Stimulated activated CD4-positive, alpha-beta T cell treated with anti-CD3 and anti-CD28 coated beads, Interleukin-15, amount 100 ng/mL, for 48 hours (primary cell): ENCODE data around the gene MIA2.

Experiments used
- DNase-seq, 2 donors: peaks; one replicate each; pipeline ENCODE4 v3.0.0-alpha.2; 2020; ENCODE audit warnings: low read depth in 2 of 2

Gene MIA2

DNA sequence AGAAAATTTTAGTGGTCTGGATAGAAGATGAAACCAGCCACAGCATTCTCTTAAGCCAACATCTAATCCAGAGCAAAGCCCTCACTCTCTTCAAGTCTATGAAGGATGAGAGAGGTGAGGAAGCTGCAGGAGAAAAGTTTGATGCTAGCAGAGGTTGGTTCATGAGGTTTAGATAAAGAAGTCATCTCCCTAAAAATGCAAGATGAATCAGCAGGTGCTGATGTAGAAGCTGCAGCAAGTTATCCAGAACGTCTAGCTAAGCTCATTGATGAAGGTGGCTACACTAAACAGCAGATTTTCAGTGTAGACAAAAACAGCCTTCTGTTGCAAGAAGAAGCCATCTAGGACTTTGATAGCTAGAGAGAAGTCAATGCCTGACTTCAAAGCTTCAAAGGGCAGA, 150.0 kb downstream of the MIA2 start:
- no peak for DNase-seq

DNA sequence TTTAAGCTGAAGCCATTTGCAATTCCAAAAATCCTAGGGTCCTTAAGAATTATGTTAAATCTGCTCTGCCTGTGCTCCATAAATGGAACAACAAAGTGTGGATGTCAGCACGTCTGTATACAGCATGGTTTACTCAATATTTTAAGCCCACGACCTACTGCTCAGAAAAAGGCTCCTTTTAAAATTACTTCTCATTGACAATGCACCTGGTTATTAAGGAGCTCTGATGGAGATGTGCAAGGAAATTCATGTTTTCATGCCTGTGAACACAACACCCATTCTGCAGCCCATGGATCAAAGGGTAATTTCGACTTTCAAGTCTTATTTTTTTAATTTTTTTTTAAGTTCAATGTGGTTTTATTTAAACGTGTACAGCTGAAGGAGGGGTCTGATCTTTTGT, 150.5 kb downstream of the MIA2 start:
- DNase-seq: no peak

- no peak for DNase-seq
Measured at GRCh38 chr14:39393289-39393688, 159.6 kb downstream of the MIA2 start.

- no peak for DNase-seq
Measured at GRCh38 chr14:39395555-39396254, 162.0 kb downstream of the MIA2 start.

- no peak for DNase-seq
Measured at GRCh38 chr14:39396448-39396847, 162.7 kb downstream of the MIA2 start.

DNA sequence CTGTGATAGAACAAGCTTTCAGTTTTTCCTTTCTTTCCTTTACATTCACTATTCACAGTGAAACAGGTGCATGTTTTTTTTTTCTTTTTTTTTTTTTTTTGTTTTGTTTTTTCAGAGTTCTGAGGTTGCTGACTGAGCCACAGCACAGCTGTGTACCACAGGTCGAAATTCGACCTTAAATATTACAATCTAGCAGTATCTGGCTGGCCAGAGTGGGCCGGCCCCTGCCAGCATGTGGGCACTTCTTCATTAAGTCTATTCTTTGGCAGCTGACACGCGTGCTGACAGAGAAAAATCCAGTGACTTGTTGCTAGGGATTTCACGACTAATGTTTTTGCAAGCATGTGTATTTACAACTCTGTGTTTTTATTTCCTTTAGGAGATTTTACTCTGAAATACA, 164.7 kb downstream of the MIA2 start:
- no peak for DNase-seq

DNA sequence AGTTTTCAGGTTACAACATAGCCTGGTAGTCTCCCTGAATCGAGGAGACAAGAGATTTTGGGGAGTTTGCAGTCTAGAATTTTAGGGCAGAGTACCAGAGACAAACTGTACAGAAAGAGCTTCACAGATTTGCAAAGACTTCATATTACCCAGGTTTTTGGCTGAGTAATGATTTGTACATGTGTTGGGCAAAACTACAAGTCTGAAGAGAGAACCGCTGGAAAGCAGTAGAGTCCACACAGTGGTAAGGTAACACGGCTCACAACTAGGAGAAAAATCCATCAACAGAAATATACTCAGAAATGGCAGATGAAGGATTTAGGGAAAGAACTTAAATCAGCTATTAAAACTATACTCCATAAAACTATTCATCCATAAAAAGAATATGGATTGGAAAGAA, 172.8 kb downstream of the MIA2 start:
- DNase-seq: no peak

GRCh38 chr14:39416072-39416471, 182.4 kb downstream of the MIA2 start:
- DNase-seq: no peak

GRCh38 chr14:39417014-39417413, 183.3 kb downstream of the MIA2 start:
- DNase-seq: no peak

- DNase-seq: no peak
Measured at GRCh38 chr14:39419272-39419671, 185.6 kb downstream of the MIA2 start.

DNA sequence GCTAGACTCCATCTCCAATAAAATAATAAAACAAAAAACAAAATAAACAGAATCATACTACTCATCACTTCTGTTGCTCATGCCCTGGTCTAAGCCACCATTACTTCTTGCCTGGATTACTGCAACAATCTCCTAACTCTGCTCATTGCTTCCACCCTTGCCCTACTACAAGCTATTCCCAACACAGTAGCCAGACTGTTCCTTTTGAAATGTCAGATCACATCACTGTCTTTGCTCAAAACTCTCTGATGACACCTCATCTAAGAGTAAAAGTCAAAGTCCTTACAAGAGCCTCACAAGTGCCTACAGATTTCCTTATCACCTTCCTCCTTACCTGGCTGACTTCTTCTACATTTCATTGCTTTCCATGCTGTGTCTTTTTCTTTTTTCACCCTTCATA, 188.5 kb downstream of the MIA2 start:
- DNase-seq: no peak

- no peak for DNase-seq
Measured at GRCh38 chr14:39423793-39424192, 190.1 kb downstream of the MIA2 start.

GRCh38 chr14:39425947-39426346, 192.2 kb downstream of the MIA2 start:
- DNase-seq: no peak

DNA sequence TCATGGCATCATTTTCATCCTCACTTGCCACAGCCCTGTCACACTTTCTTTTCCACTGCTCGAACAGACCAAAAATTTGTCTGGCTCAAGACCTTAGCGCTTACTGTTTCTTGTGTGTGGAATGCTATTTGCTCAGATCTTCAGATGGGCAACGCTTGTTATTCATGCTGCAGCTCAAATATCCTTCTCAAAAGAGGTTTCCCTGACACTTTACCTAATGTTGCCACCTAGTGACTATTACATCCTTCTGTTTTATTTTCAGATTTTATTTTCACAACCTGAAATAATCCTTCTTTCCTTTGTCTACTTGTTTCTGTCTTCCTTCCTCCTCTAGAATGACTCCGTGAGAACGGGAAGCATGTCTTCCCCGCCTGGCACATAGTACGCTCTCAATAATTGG, 192.9 kb downstream of the MIA2 start:
- DNase-seq: no peak

DNA sequence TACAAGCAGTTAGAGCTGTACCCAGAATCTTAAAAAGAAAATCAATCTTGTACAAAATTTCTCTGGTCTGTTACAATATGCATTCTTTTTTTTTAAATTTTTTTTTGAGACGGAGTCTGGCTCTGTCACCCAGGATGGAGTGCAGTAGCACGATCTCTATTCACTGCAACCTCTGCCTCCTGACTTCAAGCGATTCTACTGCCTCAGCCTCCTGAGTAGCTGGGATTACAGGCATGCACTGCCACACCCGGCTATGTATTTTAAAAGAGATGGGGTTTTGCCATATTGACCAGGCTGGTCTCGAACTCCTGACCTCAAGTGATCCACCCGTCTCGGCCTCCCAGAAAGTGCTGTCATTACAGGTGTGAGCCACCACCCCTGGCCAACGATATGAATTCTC, 194.4 kb downstream of the MIA2 start:
- DNase-seq: no peak

DNA sequence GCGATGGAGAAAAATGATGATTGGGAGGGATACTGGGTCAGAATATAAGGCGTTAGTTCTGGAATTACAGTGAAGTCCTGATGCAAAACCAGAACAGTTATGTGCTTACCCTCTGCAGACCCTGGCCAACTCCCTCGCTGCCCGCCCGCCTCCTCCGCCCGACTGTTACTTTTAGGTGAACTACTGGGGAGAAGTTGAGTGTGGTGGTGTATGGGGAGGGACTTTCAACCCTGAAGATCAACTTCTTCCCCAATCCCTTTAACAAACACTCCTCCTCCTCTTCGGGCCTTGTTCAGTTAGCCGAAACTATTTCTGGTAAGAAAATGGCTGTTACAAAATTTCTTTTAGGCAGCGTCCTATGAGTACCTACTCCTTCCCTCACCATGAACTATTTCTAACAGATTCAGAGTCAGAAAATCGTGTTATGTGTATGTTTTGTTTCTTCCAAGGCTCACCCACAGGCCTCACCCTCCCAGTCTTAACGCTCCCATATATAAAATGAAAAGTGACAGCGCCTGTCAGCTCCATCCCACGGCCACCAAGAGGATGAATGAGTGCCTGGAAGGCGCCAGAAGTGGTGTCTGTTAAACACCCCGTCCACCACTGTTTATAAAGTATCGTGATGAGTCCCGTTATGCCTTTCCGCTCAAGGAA, 197.2 kb downstream of the MIA2 start:
- DNase-seq: no peak

GRCh38 chr14:39431416-39432178, 197.9 kb downstream of the MIA2 start:
- peak; percentile 9 to 27 for DNase-seq

- peak; percentile 91 to 94 for DNase-seq
Measured at GRCh38 chr14:39432179-39432618, 198.5 kb downstream of the MIA2 start, which contains the start of gene FBXO33. TSS of gene FBXO33 (minus strand) at chr14:39432433. CDS start at chr14:39432162, 271 bp downstream.

- DNase-seq: peak; percentile 43 to 61
Measured at GRCh38 chr14:39432619-39433451, 199.1 kb downstream of the MIA2 start.

- no peak for DNase-seq
Measured at GRCh38 chr14:39433452-39433813, 199.7 kb downstream of the MIA2 start.

GRCh38 chr14:39434401-39434800, 200.7 kb downstream of the MIA2 start:
- DNase-seq: no peak

DNA sequence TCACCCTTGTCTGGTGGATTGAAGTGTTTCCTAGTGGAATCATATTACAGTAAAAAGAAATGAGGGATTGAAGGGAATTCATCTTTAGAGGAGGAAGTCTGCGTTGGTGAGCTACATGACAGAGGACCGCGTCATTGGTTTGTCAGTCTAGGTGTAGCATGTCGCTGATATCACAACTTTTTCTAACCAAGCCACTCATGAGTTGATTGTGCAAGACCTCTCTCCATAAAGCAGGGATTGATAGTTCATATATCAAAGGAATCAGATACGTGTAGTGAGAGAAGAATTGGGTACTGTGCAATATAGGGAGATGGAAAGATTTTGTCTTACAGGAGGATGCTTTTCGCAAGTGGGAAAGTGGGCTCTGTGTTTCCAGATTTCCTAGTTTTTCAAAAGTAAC, 201.5 kb downstream of the MIA2 start:
- DNase-seq: no peak
